Measurements from ENCODE around the gene L3MBTL1. TPM values are rescaled to one million over a fixed set of nuclear protein-coding genes. Genes with fewer than 3 reads are reported as not detected.
"Not testable (repeated sequence)": the region's sequence is repeated elsewhere in the genome, so short reads cannot be mapped to it uniquely, and the experiment has no call there.

The L3MBTL1 gene
- polyA plus RNA-seq, 3 donors: 0.31 to 9.0 (median 0.36) TPM

- no peaks in the 10 kb centered on the region for H3K4me1 Mint-ChIP-seq
- WGBS (ENCODE audit: insufficient coverage): no CpG with 5 or more reads among the region's 2 CpGs
- no peak overlapping the region for H3K27ac Mint-ChIP-seq
Measured at GRCh38 chr20:43495388-43495787, 12.1 kb upstream of the L3MBTL1 start.

GRCh38 chr20:43502021-43502420 lies 5.5 kb upstream of the L3MBTL1 start:
- H3K36me3 ChIP-seq (replicated peaks in 1 of 2; ENCODE audit: control insufficient read depth in 1 of 2, insufficient read depth in 2 of 2, low read length in 2 of 2); H3K9me3 ChIP-seq (replicated peaks in 1 of 2; ENCODE audit: control insufficient read depth in 1 of 2, insufficient read depth in 1 of 2, low read length in 2 of 2); H3K4me2 ChIP-seq (replicated peaks; ENCODE audit: extremely low read depth, low read length, poor library complexity, severe bottlenecking); H3K36me3 Mint-ChIP-seq; H2AFZ ChIP-seq (ENCODE audit: insufficient read depth, low read depth, low read length, poor library complexity, severe bottlenecking); H3K27ac ChIP-seq (ENCODE audit: low read depth in 1 of 2, low read length in 2 of 2); H3K4me1 ChIP-seq (ENCODE audit: control insufficient read depth in 1 of 2, insufficient read depth in 2 of 2, low read length in 2 of 2); H3K4me1 Mint-ChIP-seq; H4K20me1 ChIP-seq (ENCODE audit: insufficient read depth, low read length); H3K4me3 ChIP-seq (replicated peaks in 1 of 3; ENCODE audit: low read depth in 2 of 3, low read length in 3 of 3); H3K79me2 ChIP-seq (ENCODE audit: insufficient read depth, low read length); H3K27ac Mint-ChIP-seq; H3K4me3 Mint-ChIP-seq; DNase-seq; H3K9ac ChIP-seq (ENCODE audit: insufficient read depth, low read length, poor library complexity, severe bottlenecking); intact Hi-C loops (cut with micrococcal nuclease): not testable (repeated sequence)
- H3K27me3 Mint-ChIP-seq (ENCODE audit: low read depth in 3 of 3): peaks cover 35 to 42% (median 41%) of the 10 kb centered on the region in 3 donors
- H3K27me3 ChIP-seq (ENCODE audit: control insufficient read depth in 2 of 2, insufficient read depth in 2 of 2, low read length in 2 of 2): peaks cover 14 to 21% of the 10 kb centered on the region in 2 donors
- WGBS (ENCODE audit: insufficient coverage): 90% methylated on average over 2 of the region's 8 CpGs
- H3K9me3 Mint-ChIP-seq: peaks cover 0 to 17% (median 5%) of the 10 kb centered on the region in 7 donors

More at GRCh38 chr20:43495388-43495787, 12.1 kb upstream of the L3MBTL1 start:
- DNase-seq: no peak
- Histone ChIP-seq H3K9me3 (replicated peaks in 1 of 2; ENCODE audit: control insufficient read depth in 1 of 2, insufficient read depth in 1 of 2, low read length in 2 of 2) (no peaks in the 10 kb centered on the region), H2AFZ (ENCODE audit: insufficient read depth, low read depth, low read length, poor library complexity, severe bottlenecking) (no peak overlapping the region), H3K36me3 (replicated peaks in 1 of 2; ENCODE audit: control insufficient read depth in 1 of 2, insufficient read depth in 2 of 2, low read length in 2 of 2) (no peaks in the 10 kb centered on the region), H3K79me2 (ENCODE audit: insufficient read depth, low read length) (no peaks in the 10 kb centered on the region), H3K27ac (ENCODE audit: low read depth in 1 of 2, low read length in 2 of 2) (no peak overlapping the region), H3K27me3 (ENCODE audit: control insufficient read depth in 2 of 2, insufficient read depth in 2 of 2, low read length in 2 of 2) (no peaks in the 10 kb centered on the region), H3K4me1 (ENCODE audit: control insufficient read depth in 1 of 2, insufficient read depth in 2 of 2, low read length in 2 of 2) (no peaks in the 10 kb centered on the region), H4K20me1 (ENCODE audit: insufficient read depth, low read length) (no peaks in the 10 kb centered on the region), H3K4me3 (replicated peaks in 1 of 3; ENCODE audit: low read depth in 2 of 3, low read length in 3 of 3) (no peak overlapping the region), H3K9ac (ENCODE audit: insufficient read depth, low read length, poor library complexity, severe bottlenecking) (no peak overlapping the region), H3K4me2 (replicated peaks; ENCODE audit: extremely low read depth, low read length, poor library complexity, severe bottlenecking) (no peak overlapping the region)
- peaks cover 3 to 7% (median 7%) of the 10 kb centered on the region in 3 donors for H3K27me3 Mint-ChIP-seq (ENCODE audit: low read depth in 3 of 3)
- no peaks in the 10 kb centered on the region for H3K36me3 Mint-ChIP-seq
- peaks cover 0 to 16% (median 7%) of the 10 kb centered on the region in 7 donors for H3K9me3 Mint-ChIP-seq
- no peak overlapping the region for H3K4me3 Mint-ChIP-seq
- TF ChIP-seq CTCF (IDR thresholded peaks at IDR 0.05): no peak
- intact Hi-C loops (cut with micrococcal nuclease): no loop called here
